ENCODE data around the gene MKRN2OS.

GRCh38 chr3:12577379-12577778 is 32.1 kb upstream of the MKRN2OS start:
- TF ChIP-seq CTCF (IDR thresholded peaks at IDR 0.05), result no peak
- no peak for TF ChIP-seq POLR2A (IDR thresholded peaks at IDR 0.05)

Measured in breast epithelium (tissue), 3 donors.